Activated CD4-positive, CD25-positive, alpha-beta regulatory T cell treated with anti-CD3 and anti-CD28 coated beads, Interleukin-2, amount 50 U/mL, for 72 hours (primary cell): Measurements from ENCODE around the gene USE1.

Experiments used
- DNase-seq: peaks from one replicate; pipeline ENCODE4 v3.0.0; 2021

USE1 gene

GRCh38 chr19:17206736-17207581 is 8.2 kb upstream of the USE1 start:
- DNase-seq = no peak

GRCh38 chr19:17209126-17210036 is 5.8 kb upstream of the USE1 start:
- DNase-seq = peak; percentile 44

GRCh38 chr19:17210296-17210695 is 4.9 kb upstream of the USE1 start:
- no peak for DNase-seq

- no peak for DNase-seq
These were observed 3.4 kb upstream of the USE1 start for GRCh38 chr19:17211547-17212446.

- DNase-seq = no peak
These were observed 1.8 kb upstream of the USE1 start for GRCh38 chr19:17213334-17213733.

GRCh38 chr19:17214508-17215126 is 540 bp upstream of the USE1 start:
- DNase-seq = no peak

- no peak for DNase-seq
These were observed 1.0 kb downstream of the USE1 start for GRCh38 chr19:17216058-17216670.

- DNase-seq = no peak
These were observed 4.1 kb downstream of the USE1 start for GRCh38 chr19:17219286-17219685.

- DNase-seq = no peak
These were observed 5.1 kb downstream of the USE1 start for GRCh38 chr19:17220207-17220758.

GRCh38 chr19:17225053-17225452 is 9.9 kb downstream of the USE1 start:
- no peak for DNase-seq

- DNase-seq = peak; percentile 95
These were observed 11.1 kb downstream of the USE1 start, which contains the start of gene OCEL1 for GRCh38 chr19:17226002-17226933. Gene OCEL1, plus strand, starts transcription at chr19:17226226. Its CDS starts 22 bp downstream, at chr19:17226248.

GRCh38 chr19:17227798-17228367 is 12.7 kb downstream of the USE1 start:
- DNase-seq = no peak

GRCh38 chr19:17229890-17230289 is 14.7 kb downstream of the USE1 start:
- no peak for DNase-seq

GRCh38 chr19:17232258-17232657 is 17.1 kb downstream of the USE1 start:
- DNase-seq = no peak

- DNase-seq = peak; percentile 70
These were observed 19.7 kb downstream of the USE1 start for GRCh38 chr19:17234911-17235299.

GRCh38 chr19:17235300-17235970 is 20.3 kb downstream of the USE1 start:
- peak; percentile 73 for DNase-seq

- DNase-seq = no peak
These were observed 21.0 kb downstream of the USE1 start for GRCh38 chr19:17235971-17236777.

GRCh38 chr19:17236811-17237543 is 21.8 kb downstream of the USE1 start:
- no peak for DNase-seq
